GM18951 (cell line): Measurements from ENCODE around the gene ZNF513.
"Not testable (repeated sequence)": the region's sequence is repeated elsewhere in the genome, so short reads cannot be mapped to it uniquely, and the experiment has no call there.

Experiments used
- POLR2A ChIP-seq: IDR thresholded peaks from 4 replicates; pipeline ENCODE4 v1.6.1; 2011; ENCODE audit warnings: mild to moderate bottlenecking; ENCODE audit not compliant: insufficient read length, insufficient read depth; ENCODE audit errors: extremely low read depth
- in situ Hi-C: fragments of 300-500 bp; cut with MboI; formaldehyde crosslinking; loops from one replicate; pipeline ENCODE4 v1.12.0; 2022; ENCODE audit warnings: low sequenced_read_pairs, mixed read lengths, inconsistent platforms; ENCODE audit not compliant: unreplicated experiment

The ZNF513 gene, protein sequence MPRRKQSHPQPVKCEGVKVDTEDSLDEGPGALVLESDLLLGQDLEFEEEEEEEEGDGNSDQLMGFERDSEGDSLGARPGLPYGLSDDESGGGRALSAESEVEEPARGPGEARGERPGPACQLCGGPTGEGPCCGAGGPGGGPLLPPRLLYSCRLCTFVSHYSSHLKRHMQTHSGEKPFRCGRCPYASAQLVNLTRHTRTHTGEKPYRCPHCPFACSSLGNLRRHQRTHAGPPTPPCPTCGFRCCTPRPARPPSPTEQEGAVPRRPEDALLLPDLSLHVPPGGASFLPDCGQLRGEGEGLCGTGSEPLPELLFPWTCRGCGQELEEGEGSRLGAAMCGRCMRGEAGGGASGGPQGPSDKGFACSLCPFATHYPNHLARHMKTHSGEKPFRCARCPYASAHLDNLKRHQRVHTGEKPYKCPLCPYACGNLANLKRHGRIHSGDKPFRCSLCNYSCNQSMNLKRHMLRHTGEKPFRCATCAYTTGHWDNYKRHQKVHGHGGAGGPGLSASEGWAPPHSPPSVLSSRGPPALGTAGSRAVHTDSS

GRCh38 chr2:27380626-27381545, at the start of gene ZNF513:
Gene ZNF513, minus strand, starts transcription at chr2:27380734. Its CDS starts 208 bp downstream, at chr2:27380526.
- in situ Hi-C loops: no loop called here
- peak; percentile 66 for TF ChIP-seq POLR2A

GRCh38 chr2:27428978-27429541, 48.5 kb upstream of the ZNF513 start:
- peak; percentile 62 for TF ChIP-seq POLR2A
- in situ Hi-C loops: no loop called here

GRCh38 chr2:27428213-27428977, 47.9 kb upstream of the ZNF513 start, which contains the start of gene NRBP1:
Gene NRBP1, plus strand, starts transcription at chr2:27428631. Its CDS starts 4,643 bp downstream, at chr2:27433274.
- peak; percentile 93 for TF ChIP-seq POLR2A
- in situ Hi-C loops: no loop called here

DNA sequence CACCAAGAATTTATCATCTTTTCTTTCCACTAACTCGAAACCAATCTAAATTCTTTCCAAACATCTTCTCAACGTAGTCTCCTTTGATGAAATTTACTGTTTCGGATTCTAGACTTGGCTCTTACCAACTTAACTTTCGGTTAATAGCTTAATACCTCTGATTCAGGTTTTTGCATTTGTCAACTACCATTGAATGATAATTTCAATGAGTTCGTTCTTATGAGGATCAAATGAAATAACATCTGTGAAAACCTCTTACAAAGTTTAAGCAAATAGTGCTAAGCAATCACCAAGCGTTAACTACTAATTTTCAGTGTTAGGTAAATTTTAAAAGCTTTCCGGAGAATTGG, 47.3 kb upstream of the ZNF513 start:
- no peak for TF ChIP-seq POLR2A
- in situ Hi-C loops: no loop called here

GRCh38 chr2:27425039-27425438, 44.5 kb upstream of the ZNF513 start:
- in situ Hi-C loops: not testable (repeated sequence)

- no peak for TF ChIP-seq POLR2A
- in situ Hi-C loops: no loop called here
These were observed 42.4 kb upstream of the ZNF513 start for GRCh38 chr2:27422958-27423357.

DNA sequence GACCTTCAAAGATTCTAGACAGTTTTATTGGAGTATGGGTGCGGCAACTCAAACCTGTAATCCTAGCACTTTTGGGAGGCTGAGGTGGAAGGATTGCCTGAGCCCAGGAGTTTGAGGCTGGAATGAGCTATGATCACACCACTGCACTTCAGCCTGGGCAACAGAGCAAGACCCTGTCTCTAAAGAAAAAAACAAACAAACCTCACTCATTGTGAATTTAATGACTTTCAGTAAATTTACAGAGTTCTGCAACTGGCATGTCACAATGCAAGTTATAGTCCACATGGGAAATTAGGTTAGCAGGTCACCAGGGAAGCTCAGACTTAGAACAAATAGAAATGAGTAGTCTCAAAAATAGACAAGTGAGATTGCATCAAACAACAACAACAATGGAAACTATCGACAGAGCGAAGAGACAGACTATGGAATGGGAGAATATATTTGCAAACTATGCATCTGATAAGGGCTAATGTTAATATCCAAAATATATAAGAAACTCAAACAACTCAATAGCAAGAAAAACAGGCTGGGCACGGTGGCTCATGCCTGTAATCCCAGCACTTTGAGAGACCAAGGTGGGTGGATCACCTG, 41.2 kb upstream of the ZNF513 start:
- no peak for TF ChIP-seq POLR2A
- in situ Hi-C loops: no loop called here

DNA sequence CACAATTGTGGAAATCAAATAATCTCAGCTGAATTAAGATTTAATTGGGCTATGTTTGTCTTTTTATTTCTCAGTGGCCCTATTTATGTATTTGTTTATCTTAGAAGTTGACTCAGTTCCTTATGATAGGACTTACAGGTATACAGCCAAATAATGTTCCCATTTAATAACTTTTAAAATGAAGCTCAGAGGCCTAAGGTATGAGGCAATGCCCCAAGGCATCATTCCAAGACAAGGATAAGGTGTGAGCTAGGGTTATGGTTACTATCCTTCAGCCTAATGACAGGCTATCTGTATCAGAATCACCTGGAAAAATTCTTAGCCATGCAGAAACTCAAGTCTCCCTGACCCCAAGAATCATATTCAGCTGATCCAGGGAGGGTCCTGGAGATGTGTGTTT, 40.5 kb upstream of the ZNF513 start:
- in situ Hi-C loops: no loop called here
- no peak for TF ChIP-seq POLR2A

DNA sequence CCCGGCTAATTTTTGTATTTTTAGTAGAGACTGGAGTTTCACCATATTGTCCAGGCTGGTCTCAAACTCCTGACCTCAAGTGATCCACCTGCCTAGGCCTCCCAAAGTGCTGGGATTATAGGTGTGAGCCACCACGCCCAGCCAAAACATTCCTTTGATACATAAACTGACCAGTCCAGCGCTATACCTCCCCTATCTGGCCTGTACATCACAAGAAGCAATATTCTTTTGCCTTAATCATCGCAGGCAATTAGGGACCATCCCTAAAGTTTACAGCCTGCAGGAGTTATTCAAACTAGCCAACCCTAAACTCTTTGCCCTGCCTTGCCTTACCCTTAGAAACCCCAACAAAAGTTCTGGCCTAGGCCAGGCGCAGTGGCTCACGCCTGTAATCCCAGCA, 35.6 kb upstream of the ZNF513 start:
- in situ Hi-C loops: no loop called here
- no peak for TF ChIP-seq POLR2A

- in situ Hi-C loops: no loop called here
- no peak for TF ChIP-seq POLR2A
These were observed 32.1 kb upstream of the ZNF513 start for GRCh38 chr2:27412419-27413152.

DNA sequence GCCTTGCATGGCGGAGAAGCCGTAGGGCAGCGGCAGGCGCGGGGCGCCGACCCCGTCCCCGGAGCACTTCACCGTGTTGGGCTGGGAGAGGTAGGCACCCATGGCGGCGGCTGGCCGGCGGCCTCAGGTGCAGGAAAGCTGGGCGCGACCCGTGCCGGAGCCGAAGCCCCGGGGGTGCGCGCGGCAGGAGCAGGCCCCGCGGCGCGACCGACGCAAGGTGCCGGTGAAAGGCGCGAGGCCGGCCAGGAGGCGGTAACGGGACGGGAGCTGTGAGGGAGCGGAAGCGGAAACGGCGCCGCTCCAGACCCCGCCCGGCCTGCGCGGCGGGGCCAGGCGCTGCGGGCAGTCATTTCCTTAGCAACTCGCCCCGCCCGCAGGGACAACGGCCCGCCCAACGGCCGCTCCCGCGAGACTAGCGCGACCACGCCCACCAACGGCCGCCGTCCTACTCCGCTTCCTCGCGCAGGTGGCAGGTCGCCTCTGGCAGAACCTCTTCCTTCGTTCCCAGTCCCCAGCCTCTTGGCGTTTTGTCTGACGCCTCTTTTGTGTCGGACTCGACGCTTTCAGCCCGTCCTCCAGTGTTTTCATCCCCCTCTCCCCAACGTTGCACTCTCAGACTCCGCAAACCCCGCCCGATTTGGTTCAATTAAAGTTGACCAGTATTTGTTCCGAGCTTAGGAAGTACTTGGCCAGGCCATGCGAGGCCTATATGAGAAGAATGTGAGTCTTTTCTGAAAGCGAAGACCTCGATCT, 29.0 kb upstream of the ZNF513 start, which contains the start of gene PPM1G:
Gene PPM1G, minus strand, starts transcription at position 271 of the 753 bp plus-strand sequence. Its CDS starts 169 bp downstream, at position 102.
- in situ Hi-C loops: no loop called here
- peak; percentile 98 for TF ChIP-seq POLR2A
